GDM1 (cell line): ENCODE measurements around the gene EIF1AX.
"Not testable (repeated sequence)": the region's sequence is repeated elsewhere in the genome, so short reads cannot be mapped to it uniquely, and the experiment has no call there.

Experiments used
- DNase-seq: peaks from one replicate; lab custom pipeline; 2025; lab: John Stamatoyannopoulos, UW

Gene EIF1AX, protein sequence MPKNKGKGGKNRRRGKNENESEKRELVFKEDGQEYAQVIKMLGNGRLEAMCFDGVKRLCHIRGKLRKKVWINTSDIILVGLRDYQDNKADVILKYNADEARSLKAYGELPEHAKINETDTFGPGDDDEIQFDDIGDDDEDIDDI

DNA sequence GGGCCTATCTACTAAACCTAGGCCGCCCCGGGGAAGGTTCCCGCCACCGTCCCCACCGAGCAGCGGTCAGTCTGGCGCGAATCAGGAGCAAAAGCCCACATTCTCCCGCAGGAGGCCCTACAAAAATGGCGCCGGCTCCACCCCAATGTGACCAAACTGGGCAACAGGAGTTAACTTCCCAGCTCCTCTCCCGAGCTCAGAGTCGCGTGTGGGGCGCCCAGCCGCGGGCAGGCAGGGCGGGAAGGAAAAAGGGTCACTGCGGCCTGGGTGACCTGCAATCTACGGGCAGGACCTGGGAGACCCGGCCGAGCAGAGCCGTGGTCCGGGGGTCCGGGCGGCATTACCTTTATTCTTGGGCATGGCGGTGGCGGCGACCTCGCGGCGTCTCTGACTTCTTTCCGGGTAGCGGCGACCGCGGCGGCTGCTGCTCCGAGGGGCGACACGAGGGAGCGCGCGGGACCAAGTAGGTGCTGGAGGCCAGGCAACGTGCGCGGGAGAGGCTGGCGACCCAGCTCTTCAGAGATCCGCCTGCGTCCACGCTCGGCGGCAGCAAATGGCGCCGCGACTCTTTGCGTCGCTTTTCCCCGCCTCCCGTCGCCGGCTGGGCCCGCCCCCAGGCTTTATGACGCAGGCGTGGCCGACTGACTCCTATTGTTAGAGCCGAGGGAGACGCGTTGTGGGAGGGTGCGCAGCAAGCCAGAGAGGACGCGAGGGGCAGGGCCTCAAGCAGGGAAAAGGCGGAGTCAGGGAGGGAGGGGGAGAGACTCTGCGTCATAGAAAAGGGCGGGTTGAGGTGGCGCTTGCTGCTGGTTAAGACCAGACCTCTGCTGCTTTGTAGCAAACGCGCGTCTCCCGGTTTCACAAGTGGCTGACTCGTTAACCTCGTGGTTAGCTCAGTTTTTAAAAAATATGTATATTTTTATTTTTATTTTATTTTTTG, at the start of gene EIF1AX:
EIF1AX (minus strand) TSS at position 558 of the 940 bp plus-strand sequence; CDS start at position 360, 198 bp downstream.
- DNase-seq = peak; percentile 99

DNA sequence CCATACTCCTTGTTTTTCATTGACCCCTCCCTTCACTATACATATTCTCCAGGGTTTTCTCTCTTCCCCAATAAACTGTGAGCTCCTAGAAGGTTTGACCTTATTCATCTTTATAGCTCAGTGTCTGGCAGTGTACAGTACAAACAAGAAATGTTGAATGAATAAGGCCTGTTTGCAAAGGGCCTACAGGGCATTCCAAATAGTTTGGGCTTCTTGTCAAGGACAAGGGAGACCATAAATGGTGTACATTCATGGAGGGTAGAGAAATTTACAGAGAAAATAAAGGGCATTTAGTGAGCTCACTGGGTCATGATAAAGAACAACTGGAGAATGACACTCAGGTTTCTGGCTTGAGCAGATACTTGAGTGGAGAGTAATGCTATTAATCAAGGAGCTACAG, 47.5 kb upstream of the EIF1AX start:
- DNase-seq = no peak

DNA sequence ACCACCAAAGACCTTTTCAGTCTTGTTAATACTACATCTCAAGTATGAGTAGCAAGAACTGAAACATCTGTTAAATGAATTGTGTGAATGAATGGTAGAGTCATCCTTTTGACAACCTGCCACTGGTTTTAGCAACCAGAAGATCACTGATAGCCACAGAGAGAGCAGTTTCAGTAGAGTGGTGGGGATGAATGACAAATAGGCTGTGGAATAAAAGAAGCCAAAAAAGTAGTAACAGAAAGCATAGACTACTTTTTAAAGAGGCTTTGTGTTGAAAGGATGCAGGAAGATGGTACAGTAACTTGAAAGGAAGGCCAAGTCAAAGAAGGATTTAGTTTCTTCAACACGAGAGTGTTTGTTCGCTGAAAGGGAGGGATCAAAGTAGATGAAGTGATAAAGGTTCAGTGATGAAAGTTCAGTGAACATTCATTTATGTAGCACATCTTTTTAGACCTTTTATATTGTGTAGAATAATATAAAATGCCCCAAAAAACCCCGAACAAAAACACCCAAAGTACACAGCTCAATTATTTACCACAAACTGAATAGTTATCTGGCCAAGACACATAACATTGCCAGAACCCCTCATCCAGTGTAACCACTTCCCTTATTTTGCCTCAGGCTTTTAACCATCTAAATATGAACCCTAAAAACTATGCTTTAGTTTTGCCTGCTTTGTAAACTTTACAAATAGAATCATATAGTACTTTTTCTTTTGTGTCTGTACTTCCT, 40.1 kb upstream of the EIF1AX start:
- no peak for DNase-seq

DNA sequence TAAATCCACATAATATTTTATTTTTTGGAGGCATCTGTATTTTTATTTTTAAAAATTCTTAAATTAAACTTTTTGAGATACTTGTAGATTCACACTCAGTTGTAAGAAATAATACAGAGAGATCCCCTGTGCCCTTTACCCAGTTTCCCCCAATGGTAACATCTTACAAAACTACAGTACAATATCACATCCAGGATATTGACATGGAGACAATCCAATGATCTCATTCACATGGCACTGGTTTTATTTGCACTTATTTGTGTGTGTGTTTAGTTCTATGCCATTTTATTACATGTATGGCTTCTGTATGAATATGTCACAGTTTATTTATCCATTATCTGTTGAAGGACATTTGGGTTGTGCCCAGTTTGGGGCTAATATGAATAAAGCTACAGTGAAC, 35.5 kb upstream of the EIF1AX start:
- DNase-seq = no peak

DNA sequence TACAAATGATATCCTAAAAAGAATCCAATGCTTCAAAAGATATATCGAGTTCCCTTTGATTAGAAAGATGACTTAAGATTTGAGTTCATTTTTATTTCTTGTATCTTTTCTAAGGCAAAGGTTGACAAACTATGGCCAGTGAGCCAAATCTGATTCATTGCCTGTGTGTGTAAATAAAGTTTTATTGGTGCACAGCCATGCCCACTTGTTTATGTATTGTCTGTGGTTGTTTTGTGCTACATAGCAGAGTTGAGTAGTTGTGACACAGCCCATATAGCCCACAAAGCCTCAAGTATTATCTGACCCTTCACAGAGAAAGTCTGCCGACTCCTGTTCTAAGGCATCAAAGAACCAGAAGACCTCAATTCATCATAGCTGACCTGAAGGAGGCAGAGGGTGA, 32.2 kb upstream of the EIF1AX start:
- no peak for DNase-seq

DNA sequence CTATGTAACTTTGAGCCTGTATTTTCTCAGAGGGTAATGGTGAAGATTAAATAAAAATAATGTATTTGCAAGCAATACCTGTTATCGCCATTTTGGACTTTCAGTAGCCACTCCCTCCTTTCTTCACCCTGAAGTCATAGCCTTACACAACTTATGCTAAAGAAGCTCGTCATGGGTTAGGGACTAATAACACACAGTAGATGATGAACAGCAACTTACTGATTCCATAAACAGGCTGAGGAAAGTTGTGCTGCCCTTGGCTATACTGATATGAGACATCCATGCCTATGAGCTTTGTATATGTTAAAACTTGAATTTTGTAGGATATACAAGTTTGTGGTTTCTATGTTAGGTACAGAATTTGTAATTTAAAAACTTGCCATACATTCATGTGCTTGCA, 31.7 kb upstream of the EIF1AX start:
- no peak for DNase-seq

DNA sequence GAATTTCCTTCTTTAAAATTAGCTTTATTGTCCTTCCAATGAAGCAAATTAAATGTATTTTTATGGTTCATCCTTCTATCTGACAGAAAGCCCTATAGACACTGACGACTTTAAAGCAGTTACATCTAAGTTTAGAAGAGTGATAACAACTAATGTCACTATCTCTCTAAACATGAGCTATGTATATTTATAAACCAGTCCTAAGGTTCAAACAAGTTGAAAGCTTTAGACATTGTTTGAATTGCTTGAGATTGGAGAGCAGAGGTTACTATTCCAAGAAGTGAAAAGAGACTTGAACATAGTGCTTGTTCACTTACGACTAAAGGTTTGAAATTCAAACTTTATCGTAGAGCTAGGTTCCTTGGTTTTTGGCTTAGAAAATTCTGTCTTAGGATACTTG, 30.2 kb upstream of the EIF1AX start:
- no peak for DNase-seq

DNA sequence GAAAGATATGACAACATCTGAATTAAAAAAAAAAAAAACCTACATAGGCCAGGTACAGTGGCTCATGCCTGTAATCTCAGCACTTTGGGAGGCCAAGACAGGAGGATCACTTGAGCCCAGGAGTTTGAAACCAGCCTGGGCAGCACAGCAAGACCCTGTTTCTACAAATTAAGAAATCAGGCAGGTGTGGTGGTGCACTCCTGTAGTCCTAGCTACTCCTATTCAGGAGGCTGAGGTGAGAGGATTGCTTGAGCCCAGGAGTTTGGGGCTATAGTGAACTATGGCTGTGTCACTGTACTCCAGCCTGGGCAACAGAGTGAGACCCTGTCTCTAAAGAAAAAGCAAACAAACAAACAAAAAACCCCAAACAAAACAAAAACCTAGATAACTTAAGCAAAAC, 20.9 kb upstream of the EIF1AX start:
- not testable (repeated sequence) for DNase-seq

DNA sequence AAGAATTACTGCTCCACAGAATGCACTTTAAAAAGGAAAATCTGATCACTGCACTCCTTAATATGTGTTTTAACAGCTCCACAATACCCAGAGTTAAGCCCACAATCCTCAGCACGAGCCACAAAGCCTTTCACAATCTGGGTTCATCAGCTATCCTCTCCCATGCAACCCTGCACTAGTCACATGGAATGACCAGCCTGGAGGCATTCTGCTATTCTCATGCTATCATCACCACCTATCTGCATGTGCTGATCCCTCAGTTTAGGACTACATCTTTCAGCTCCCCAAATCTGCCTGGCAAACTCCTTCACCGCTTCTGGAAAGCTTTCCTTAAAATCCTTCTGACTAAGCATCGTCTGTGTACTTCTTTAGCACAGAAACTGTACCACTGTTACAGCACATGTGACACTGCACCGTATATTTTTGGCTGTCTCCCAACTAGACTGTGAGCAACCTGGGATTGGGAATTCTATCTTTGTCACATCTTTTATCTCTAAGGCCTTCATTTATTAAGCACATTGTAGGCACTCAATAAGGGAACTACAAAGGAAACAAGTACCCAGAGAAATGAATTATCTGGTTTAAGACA, 18.3 kb upstream of the EIF1AX start:
- DNase-seq = no peak

DNA sequence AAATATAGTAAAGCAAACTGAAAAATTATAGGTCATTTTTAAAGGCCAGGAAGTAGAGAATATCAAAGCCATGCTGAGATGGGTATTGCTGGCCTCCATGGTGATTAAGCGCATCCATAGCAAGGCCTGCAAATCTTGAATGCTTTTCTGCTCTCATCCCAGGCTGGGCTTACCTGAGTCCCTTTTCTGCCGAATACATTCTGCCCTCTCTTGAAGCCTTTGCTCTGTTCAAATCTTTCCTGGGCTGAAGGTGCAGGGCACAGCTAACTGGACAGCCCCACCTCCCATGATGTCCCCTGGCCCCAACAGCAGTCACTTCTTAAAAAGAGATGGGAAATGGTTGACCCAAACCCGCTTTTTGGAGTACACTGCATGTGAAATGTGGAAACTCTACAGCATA, 10.1 kb upstream of the EIF1AX start:
- DNase-seq = no peak

DNA sequence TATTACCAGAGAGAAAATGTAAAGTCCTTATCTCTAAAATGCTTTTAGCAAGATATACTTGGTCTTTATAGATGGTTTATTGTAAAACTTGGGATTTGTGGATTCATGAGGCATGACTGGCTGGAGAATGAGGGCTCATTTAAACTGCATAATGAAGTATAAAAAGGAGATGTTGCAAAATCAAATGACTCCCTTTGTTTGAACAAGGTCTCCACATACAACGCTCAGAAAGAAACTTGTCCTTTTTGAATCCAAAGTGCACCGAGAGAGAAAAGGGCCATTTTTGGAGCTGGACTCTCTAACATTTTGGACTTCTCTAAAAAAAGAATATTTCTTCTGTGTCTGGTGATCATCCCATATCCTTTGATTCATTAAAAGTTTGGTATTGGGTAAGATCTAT, 7.7 kb upstream of the EIF1AX start:
- DNase-seq = no peak

DNA sequence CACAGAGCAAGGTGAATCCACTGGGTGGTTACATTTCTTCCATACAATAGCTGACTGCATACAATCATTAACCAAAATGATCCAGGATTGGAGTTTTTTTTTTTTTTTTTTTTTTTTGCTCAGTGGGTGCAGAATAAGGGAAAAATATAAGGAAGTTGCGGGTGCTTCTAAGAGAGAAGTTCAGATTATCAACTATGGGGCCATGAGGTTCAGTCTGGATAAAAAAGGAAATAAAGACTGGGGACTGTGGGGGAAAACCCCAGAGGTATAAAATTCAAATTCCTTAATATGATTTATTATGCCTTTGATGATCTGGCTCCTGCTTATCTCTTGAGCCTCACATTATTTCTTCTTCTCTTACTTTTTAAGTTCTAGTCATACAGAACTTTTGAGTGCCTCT, 5.9 kb upstream of the EIF1AX start:
- no peak for DNase-seq

DNA sequence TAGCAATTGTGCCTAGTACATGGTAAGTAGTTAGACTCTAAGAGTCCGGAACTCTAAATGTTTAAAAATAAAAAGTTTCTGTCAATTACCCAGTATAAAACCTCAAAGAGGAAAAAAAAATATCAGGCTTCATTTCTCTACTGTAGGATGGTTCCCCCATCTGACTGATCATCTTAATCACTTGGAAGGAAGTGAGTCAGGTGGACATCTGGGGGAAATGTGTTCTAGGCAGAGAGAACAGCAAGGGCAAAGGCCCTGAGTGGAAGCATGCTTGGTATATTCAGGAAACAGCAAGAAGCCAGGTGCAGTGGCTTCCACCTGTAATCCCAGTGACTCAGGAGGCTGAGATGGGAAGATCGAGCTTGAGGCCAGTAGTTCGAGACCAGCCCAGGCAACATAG, 2.9 kb upstream of the EIF1AX start:
- DNase-seq = no peak

DNA sequence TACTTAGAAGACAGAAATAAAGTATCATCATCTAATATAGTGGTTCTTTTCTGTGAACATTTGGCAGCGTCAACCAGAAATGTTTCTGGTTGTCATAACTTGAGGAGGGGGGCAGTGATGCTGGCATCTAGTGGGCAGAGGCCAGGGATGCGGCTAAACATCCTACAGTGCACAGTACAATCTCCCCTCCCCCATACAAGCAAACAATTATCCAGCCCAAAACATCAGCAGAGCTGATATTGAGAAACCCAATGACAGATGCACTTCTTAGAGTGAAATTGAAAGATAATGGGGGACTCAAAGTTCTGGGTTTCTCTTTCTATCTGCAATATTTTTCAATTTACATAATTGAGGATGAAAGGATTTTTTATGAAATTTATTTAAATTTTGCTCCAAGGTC, 1.9 kb upstream of the EIF1AX start:
- no peak for DNase-seq

DNA sequence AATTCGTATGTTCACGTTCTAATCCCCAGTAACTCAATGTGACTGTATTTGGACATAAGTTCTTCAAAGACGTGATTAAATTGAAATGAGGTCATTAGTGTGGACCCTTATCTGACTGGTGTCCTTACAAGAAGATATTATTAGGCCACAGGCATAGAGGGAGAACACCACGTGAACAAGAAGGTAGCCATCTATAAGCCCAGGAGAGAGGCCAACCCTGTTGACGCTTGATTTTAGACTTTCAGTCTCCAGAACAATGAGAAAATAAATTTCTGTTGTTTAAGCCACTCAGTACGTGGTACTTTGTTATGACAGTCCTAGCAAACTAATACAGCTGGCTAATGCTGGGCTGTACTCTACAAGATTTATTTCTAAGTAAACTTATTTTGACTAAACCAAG, 1.5 kb upstream of the EIF1AX start:
- no peak for DNase-seq

DNA sequence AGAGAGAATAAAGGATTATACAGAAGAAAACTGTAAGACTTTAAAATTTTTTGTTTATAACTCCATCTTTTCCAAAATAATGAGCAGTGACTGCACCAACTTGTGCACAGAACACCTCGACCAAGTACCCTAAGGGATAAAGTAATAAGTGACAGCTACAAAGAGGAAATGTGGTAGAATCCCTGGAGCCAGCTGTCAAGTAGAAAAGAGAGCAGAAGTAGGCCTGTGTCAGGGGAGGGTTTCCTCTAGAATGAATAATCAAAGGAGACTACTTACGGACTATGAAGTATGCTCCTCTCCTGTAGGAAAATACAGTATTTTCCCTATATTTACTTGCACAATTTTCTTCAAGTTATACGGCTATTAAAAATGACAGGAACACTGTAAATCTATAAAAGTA, 1.2 kb downstream of the EIF1AX start:
- DNase-seq = no peak

DNA sequence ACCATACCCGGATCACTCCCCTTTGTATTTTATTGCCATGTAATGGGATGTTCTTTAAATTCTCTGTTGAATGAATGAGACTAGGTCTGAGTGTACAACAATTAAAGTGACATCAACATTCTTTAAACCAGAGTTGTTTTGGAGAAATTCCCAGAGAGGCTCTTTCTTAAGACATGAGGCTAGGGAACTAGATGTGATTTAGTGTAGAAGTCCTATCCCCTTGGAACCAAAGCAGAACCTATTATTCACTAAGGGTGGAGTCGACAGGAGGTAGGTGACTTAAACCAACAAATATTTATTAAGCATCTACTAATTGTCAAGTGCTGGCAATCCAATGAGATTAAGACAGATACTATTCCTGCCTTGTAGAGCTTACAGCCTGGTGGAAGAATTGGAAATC, 1.7 kb downstream of the EIF1AX start:
- no peak for DNase-seq

DNA sequence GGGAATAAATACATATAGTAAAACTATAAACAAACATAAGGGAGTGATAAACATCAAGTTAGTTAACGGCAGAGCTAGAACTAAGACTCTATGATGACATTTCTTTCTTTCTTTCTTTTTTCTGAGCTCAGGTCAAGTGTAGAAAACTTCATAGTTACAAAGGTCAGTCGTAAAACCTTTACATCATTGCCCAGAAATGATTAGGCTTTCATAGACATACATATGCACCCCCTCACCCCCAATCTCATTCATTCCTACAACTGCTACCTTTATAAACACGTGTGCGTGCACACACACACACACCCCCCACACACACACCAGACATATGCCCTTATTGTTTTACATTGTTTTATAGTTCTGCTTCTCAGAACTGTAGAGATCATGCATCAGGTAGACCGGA, 5.7 kb downstream of the EIF1AX start:
- DNase-seq = no peak

DNA sequence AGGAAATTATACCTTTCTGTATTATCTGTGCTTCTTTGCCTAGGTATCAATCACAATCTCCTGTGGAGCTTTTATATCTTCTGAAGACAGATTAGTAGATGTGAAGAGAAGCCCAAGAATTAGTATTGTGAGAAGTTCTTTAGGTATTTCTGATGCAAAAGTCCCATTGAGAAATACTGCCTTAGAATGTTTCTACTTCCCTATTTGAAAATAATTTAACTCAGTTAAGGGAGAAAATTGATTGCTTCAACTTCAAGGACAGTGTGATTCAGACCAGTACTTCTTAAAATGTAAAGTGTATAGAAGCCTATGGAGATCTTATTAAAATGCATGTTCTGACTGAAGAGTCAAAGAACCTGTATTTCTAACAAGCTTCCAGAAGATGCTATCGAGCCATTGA, 9.0 kb downstream of the EIF1AX start:
- no peak for DNase-seq

DNA sequence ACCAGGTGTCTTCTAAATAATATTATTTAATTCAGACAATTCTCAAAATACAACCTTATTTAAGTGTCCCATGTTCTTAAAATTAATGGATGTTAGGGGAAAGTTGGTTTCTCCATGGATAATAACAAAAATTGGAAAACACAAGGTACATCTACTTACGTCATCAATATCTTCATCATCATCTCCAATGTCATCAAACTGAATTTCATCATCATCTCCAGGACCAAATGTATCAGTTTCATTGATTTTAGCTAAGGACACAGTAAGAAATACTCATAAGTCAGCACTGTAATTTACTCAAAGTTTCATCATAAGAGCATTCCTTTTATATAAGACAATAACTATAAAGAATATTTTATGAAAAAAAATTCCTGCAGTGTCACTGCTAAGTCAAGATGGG, 11.3 kb downstream of the EIF1AX start:
- no peak for DNase-seq

DNA sequence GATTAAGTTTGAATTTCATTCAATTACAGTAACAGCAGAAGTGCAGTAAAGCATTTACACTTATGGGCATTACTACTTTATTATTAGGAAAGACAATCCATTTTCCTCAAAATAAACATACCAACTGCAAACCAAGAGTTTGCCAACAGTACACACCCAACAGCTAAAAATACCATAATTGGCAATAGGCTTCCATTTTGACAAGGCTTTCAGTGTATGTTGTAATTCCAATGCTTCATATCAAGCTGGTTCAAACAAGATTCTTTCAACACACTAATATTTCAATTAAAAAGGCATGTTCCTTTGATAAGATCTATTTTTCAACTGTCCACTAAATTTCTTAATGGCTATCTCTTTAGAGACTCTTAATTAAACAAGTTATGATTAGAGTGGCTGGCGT, 12.1 kb downstream of the EIF1AX start:
- no peak for DNase-seq

DNA sequence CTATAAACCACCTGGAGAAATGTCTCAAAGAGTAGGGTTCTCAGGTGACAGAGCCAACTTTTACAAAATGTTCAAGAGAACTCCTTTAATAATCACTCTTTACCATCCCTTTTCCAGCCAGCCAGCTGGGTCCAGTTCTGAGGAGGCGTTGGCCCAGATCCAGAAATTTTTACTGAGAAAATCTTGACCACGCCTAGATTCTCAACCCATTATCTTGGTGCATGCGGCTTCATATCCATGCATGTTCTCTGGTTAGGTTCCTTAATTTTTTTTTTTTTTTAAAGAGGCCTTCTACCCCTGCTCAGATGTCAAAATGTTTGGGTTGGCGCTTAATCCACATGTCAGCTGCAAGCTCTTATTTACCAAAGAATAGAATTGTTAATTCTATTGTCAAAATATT, 13.0 kb downstream of the EIF1AX start:
- DNase-seq = no peak

DNA sequence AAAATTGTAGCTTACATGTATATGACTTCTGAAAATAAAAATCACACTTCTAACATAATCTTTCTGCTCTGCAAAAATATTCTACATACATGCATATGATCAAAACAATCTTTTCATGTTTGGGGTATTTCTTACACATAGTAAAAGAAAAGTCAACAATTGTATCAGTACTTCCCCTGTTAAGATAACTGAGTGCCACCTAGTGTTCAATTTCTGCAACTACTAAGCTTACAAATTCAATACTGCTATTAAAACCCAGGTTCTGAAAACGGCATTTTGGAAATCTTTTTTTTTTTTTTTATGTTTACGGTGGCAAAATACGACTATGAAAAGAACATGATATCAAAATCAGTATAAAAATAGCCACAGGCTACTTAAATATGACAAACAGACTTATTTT, 14.2 kb downstream of the EIF1AX start:
- not testable (repeated sequence) for DNase-seq
